ENCODE results near the gene CA5A. TPM values are rescaled to one million over a fixed set of nuclear protein-coding genes. Genes with fewer than 3 reads are reported as not detected.

CA5A gene
- total and polyA plus RNA-seq, 2 experiments from 2014 or later, result 1.0 to 1.9 TPM

GRCh38 chr16:87954361-87954760, 18.0 kb upstream of the CA5A start:
- peaks cover 78% of the 10 kb centered on the region for H3K79me2 ChIP-seq
- no peak for DNase-seq (ENCODE audit: low spot score)
- TF ChIP-seq EZH2 (IDR thresholded peaks at IDR 0.05; ENCODE audit: borderline replicate concordance) (no peak), EZH2phosphoT487 (IDR thresholded peaks at IDR 0.05; ENCODE audit: low read depth, severe bottlenecking, unreplicated experiment) (no peak), CTCF (IDR thresholded peaks at IDR 0.05; ENCODE audit: poor library complexity) (no peak)
- no peaks in the 10 kb centered on the region for H3K36me3 ChIP-seq (replicated peaks; ENCODE audit: insufficient read depth, low read depth)
- WGBS (ENCODE audit: low lambda C conversion rate, missing lambda C conversion rate), result 87% methylated on average over 14 of the region's 14 CpGs
- no peak overlapping the region for H3K4me2 ChIP-seq
- no peak overlapping the region for H2AFZ ChIP-seq
- H3K27ac ChIP-seq, result peak overlapping the region; percentile 99
- peaks cover 26% of the 10 kb centered on the region for H3K4me1 ChIP-seq (ENCODE audit: insufficient read depth)
- no peaks in the 10 kb centered on the region for H3K27me3 ChIP-seq
- H4K20me1 ChIP-seq (ENCODE audit: insufficient read depth, poor library complexity, severe bottlenecking), result peaks cover 3% of the 10 kb centered on the region
- H3K9me3 ChIP-seq (ENCODE audit: low read depth), result no peaks in the 10 kb centered on the region
- no peaks in the 10 kb centered on the region for H3K9me2 ChIP-seq (replicated peaks; ENCODE audit: insufficient read depth)
- H3K4me3 ChIP-seq, result no peak overlapping the region

GRCh38 chr16:87953308-87954215, 17.2 kb upstream of the CA5A start:
- Histone ChIP-seq H3K4me3 (no peak overlapping the region), H3K4me2 (peak overlapping the region; percentile 97), H3K27ac (peak overlapping the region; percentile 99), H4K20me1 (ENCODE audit: insufficient read depth, poor library complexity, severe bottlenecking) (no peaks in the 10 kb centered on the region), H3K9me3 (ENCODE audit: low read depth) (no peaks in the 10 kb centered on the region), H3K79me2 (peaks cover 70% of the 10 kb centered on the region), H3K27me3 (no peaks in the 10 kb centered on the region), H2AFZ (no peak overlapping the region), H3K4me1 (ENCODE audit: insufficient read depth) (peaks cover 26% of the 10 kb centered on the region), H3K9me2 (replicated peaks; ENCODE audit: insufficient read depth) (no peaks in the 10 kb centered on the region), H3K36me3 (replicated peaks; ENCODE audit: insufficient read depth, low read depth) (no peaks in the 10 kb centered on the region)
- no peak for DNase-seq (ENCODE audit: low spot score)
- TF ChIP-seq EZH2 (IDR thresholded peaks at IDR 0.05; ENCODE audit: borderline replicate concordance) (no peak), EZH2phosphoT487 (IDR thresholded peaks at IDR 0.05; ENCODE audit: low read depth, severe bottlenecking, unreplicated experiment) (no peak), CTCF (IDR thresholded peaks at IDR 0.05; ENCODE audit: poor library complexity) (no peak)
- 88% methylated on average over 15 of the region's 15 CpGs for WGBS (ENCODE audit: low lambda C conversion rate, missing lambda C conversion rate)

- Histone ChIP-seq H4K20me1 (ENCODE audit: insufficient read depth, poor library complexity, severe bottlenecking) (no peaks in the 10 kb centered on the region), H3K36me3 (replicated peaks; ENCODE audit: insufficient read depth, low read depth) (no peaks in the 10 kb centered on the region), H3K9me2 (replicated peaks; ENCODE audit: insufficient read depth) (no peaks in the 10 kb centered on the region), H3K4me3 (peak overlapping the region; percentile 96), H3K9me3 (ENCODE audit: low read depth) (no peaks in the 10 kb centered on the region), H3K79me2 (peaks cover 62% of the 10 kb centered on the region), H2AFZ (no peak overlapping the region), H3K4me2 (peak overlapping the region; percentile 97), H3K4me1 (ENCODE audit: insufficient read depth) (peaks cover 26% of the 10 kb centered on the region), H3K27ac (peak overlapping the region; percentile 99), H3K27me3 (no peaks in the 10 kb centered on the region)
- WGBS (ENCODE audit: low lambda C conversion rate, missing lambda C conversion rate), result 95% methylated on average over 16 of the region's 16 CpGs
- TF ChIP-seq EZH2phosphoT487 (IDR thresholded peaks at IDR 0.05; ENCODE audit: low read depth, severe bottlenecking, unreplicated experiment), result no peak
- no peak for TF ChIP-seq CTCF (IDR thresholded peaks at IDR 0.05; ENCODE audit: poor library complexity)
- TF ChIP-seq EZH2 (IDR thresholded peaks at IDR 0.05; ENCODE audit: borderline replicate concordance), result no peak
- no peak for DNase-seq (ENCODE audit: low spot score)
These were observed 16.4 kb upstream of the CA5A start for GRCh38 chr16:87952751-87953150.
